ENCODE data around the gene DNAH8. TPM values are rescaled to one million over a fixed set of nuclear protein-coding genes. Genes with fewer than 3 reads are reported as not detected.

The DNAH8 gene
- total RNA-seq, 1 experiment from 2014 or later: not detected

DNA sequence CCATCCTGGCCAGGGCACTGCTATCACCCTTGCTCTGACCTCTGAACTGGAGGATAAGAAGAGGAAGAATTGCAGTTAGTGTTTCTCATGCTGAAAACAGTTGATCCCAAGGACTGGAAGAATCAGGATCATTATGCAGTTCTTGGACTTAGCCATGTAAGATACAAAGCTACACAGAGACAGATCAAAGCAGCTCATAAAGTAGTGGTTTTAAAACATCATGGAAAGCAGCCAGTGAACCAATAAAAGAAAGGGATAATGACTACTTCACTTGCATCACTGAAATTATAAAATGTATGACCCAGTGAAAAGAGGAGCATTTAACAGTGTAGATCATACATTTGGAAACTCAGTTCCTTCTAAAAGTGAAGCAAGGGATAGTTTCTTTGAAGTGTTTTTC is 47.7 kb downstream of the DNAH8 start:
- TF ChIP-seq, protein P1, sequence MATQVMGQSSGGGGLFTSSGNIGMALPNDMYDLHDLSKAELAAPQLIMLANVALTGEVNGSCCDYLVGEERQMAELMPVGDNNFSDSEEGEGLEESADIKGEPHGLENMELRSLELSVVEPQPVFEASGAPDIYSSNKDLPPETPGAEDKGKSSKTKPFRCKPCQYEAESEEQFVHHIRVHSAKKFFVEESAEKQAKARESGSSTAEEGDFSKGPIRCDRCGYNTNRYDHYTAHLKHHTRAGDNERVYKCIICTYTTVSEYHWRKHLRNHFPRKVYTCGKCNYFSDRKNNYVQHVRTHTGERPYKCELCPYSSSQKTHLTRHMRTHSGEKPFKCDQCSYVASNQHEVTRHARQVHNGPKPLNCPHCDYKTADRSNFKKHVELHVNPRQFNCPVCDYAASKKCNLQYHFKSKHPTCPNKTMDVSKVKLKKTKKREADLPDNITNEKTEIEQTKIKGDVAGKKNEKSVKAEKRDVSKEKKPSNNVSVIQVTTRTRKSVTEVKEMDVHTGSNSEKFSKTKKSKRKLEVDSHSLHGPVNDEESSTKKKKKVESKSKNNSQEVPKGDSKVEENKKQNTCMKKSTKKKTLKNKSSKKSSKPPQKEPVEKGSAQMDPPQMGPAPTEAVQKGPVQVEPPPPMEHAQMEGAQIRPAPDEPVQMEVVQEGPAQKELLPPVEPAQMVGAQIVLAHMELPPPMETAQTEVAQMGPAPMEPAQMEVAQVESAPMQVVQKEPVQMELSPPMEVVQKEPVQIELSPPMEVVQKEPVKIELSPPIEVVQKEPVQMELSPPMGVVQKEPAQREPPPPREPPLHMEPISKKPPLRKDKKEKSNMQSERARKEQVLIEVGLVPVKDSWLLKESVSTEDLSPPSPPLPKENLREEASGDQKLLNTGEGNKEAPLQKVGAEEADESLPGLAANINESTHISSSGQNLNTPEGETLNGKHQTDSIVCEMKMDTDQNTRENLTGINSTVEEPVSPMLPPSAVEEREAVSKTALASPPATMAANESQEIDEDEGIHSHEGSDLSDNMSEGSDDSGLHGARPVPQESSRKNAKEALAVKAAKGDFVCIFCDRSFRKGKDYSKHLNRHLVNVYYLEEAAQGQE (IDR thresholded peaks at IDR 0.05; ENCODE audit: insufficient read depth in 1 of 2, low read depth in 2 of 2, low read length in 1 of 2): no peak
- TF ChIP-seq TCF7L2 (IDR thresholded peaks at IDR 0.05; ENCODE audit: low read depth, low read length) (no peak), POLR2AphosphoS5 (IDR thresholded peaks at IDR 0.05; ENCODE audit: low read depth, low read length) (no peak), SIN3A (IDR thresholded peaks at IDR 0.05; ENCODE audit: borderline replicate concordance, insufficient read depth, low read depth, low read length) (no peak)
- TF ChIP-seq, protein P2, sequence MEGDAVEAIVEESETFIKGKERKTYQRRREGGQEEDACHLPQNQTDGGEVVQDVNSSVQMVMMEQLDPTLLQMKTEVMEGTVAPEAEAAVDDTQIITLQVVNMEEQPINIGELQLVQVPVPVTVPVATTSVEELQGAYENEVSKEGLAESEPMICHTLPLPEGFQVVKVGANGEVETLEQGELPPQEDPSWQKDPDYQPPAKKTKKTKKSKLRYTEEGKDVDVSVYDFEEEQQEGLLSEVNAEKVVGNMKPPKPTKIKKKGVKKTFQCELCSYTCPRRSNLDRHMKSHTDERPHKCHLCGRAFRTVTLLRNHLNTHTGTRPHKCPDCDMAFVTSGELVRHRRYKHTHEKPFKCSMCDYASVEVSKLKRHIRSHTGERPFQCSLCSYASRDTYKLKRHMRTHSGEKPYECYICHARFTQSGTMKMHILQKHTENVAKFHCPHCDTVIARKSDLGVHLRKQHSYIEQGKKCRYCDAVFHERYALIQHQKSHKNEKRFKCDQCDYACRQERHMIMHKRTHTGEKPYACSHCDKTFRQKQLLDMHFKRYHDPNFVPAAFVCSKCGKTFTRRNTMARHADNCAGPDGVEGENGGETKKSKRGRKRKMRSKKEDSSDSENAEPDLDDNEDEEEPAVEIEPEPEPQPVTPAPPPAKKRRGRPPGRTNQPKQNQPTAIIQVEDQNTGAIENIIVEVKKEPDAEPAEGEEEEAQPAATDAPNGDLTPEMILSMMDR (IDR thresholded peaks at IDR 0.05): no peak
- ChIA-PET POLR2A (no interaction called here), CTCF (no interaction called here)
- no peaks in the 10 kb centered on the region for H3K36me3 ChIP-seq (ENCODE audit: control insufficient read depth, insufficient read depth, low read length)
- H3K4me3 ChIP-seq (ENCODE audit: low read depth in 2 of 2, low read length in 2 of 2): no peak overlapping the region
- BruUV-seq (replicated peaks): no TSS peak
- H3K9me3 ChIP-seq (ENCODE audit: control insufficient read depth, insufficient read depth, low read depth, low read length): no peaks in the 10 kb centered on the region
- DNase-seq (ENCODE audit: low read depth, low spot score) (no peak), ATAC-seq (no peak)
- H3K27ac ChIP-seq (ENCODE audit: low read length): no peak overlapping the region
- no peaks in the 10 kb centered on the region for H3K4me1 ChIP-seq (ENCODE audit: control insufficient read depth, insufficient read depth, low read length)
- intact Hi-C loops (cut with micrococcal nuclease; ENCODE audit: unreplicated experiment) (no loop called here), in situ Hi-C loops (cut with HindIII; ENCODE audit: low pct_unique_long_range_greater_than_20kb, low sequenced_read_pairs) (no loop called here)
- H3K27me3 ChIP-seq (ENCODE audit: control insufficient read depth, insufficient read depth, low read length): no peaks in the 10 kb centered on the region

- in situ Hi-C loops (cut with HindIII; ENCODE audit: low pct_unique_long_range_greater_than_20kb, low sequenced_read_pairs) (no loop called here), intact Hi-C loops (cut with micrococcal nuclease; ENCODE audit: unreplicated experiment) (no loop called here)
- no peaks in the 10 kb centered on the region for H3K4me1 ChIP-seq (ENCODE audit: control insufficient read depth, insufficient read depth, low read length)
- H3K4me3 ChIP-seq (ENCODE audit: low read depth in 2 of 2, low read length in 2 of 2): no peak overlapping the region
- no peaks in the 10 kb centered on the region; the same call in none of the 2 replicates for H3K27me3 ChIP-seq (ENCODE audit: control insufficient read depth, insufficient read depth, low read length)
- POLR2A ChIA-PET: no interaction called here
- ATAC-seq (no peak), DNase-seq (ENCODE audit: low read depth, low spot score) (no peak)
- TF ChIP-seq, protein P2 (IDR thresholded peaks at IDR 0.05): no peak
- TF ChIP-seq SIN3A (IDR thresholded peaks at IDR 0.05; ENCODE audit: borderline replicate concordance, insufficient read depth, low read depth, low read length) (no peak), TCF7L2 (IDR thresholded peaks at IDR 0.05; ENCODE audit: low read depth, low read length) (no peak), POLR2AphosphoS5 (IDR thresholded peaks at IDR 0.05; ENCODE audit: low read depth, low read length) (no peak)
- TF ChIP-seq, protein P1 (IDR thresholded peaks at IDR 0.05; ENCODE audit: insufficient read depth in 1 of 2, low read depth in 2 of 2, low read length in 1 of 2): no peak
- BruUV-seq (replicated peaks): no TSS peak
- CTCF ChIA-PET: no interaction called here
- no peaks in the 10 kb centered on the region for H3K9me3 ChIP-seq (ENCODE audit: control insufficient read depth, insufficient read depth, low read depth, low read length)
- no peaks in the 10 kb centered on the region for H3K36me3 ChIP-seq (ENCODE audit: control insufficient read depth, insufficient read depth, low read length)
- no peak overlapping the region for H3K27ac ChIP-seq (ENCODE audit: low read length)
Observed at GRCh38 chr6:38767560-38767959, 52.4 kb downstream of the DNAH8 start.

Data from Panc1 (cell line).